Progenitor cell of endocrine pancreas (in vitro differentiated cells): ENCODE results near the gene LPP. TPM values are rescaled to one million over a fixed set of nuclear protein-coding genes. Genes with fewer than 3 reads are reported as not detected.

Experiments
- DNase-seq: peaks from one replicate; pipeline ENCODE4 v3.0.0; 2021; ENCODE audit warnings: low spot score; ENCODE audit not compliant: unreplicated experiment
- H3K27ac Mint-ChIP-seq: 2 replicates; pipeline ENCODE4 v1.8.0; 2021; ENCODE audit warnings: mild to moderate bottlenecking, moderate library complexity, mixed read lengths
- H3K27me3 Mint-ChIP-seq: 2 replicates; pipeline ENCODE4 v1.8.0; 2021; ENCODE audit warnings: mixed read lengths
- H3K36me3 Mint-ChIP-seq: 2 replicates; pipeline ENCODE4 v1.8.0; 2022; ENCODE audit warnings: mixed read lengths; ENCODE audit not compliant: insufficient read depth
- H3K4me1 Mint-ChIP-seq: 2 replicates; pipeline ENCODE4 v1.8.0; 2021; ENCODE audit warnings: low read depth, mixed read lengths
- H3K4me3 Mint-ChIP-seq: 2 replicates; pipeline ENCODE4 v1.8.0; 2021; ENCODE audit warnings: low read depth, mild to moderate bottlenecking, moderate library complexity, mixed read lengths
- H3K9me3 Mint-ChIP-seq: 2 replicates; pipeline ENCODE4 v1.8.0; 2021; ENCODE audit warnings: low read depth, mixed read lengths
- total RNA-seq: library from RNA; stranded (reverse); gene quantifications from 2 replicates; pipeline ENCODE4 v1.2.1, GENCODE V29; 2021
- TF ChIP-seq, protein P1 (sequence below): fragments of 200-600 bp; sonication (generic); IDR thresholded peaks from one replicate; pipeline ENCODE4 v1.5.0; 2021; ENCODE audit warnings: antibody characterized with exemption, mild to moderate bottlenecking; ENCODE audit not compliant: unreplicated experiment

Gene LPP
- total RNA-seq, 1 donor from 2014 or later = 131 TPM

DNA sequence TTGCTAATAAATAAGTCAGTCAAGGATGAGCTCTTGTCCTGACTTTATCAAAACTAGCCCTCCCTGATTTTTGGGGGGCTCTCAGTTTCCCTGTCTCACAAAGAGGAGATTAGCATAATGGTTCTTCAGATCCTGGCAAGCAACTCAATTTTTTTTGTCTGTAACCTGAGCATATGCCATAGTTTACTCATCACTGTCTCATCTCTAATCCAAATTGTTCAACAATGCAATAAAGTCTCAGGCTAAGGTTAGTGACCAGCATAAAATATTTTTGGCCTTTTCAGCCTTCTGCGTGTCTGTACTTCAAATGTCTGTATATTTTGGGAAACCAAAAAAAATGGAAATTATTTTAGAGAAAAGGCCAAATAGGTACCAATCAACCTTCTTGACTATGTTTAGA, 552.2 kb downstream of the LPP start:
- H3K4me1 Mint-ChIP-seq = peaks cover 8% of the 10 kb centered on the region
- H3K36me3 Mint-ChIP-seq = peaks cover 7% of the 10 kb centered on the region

DNA sequence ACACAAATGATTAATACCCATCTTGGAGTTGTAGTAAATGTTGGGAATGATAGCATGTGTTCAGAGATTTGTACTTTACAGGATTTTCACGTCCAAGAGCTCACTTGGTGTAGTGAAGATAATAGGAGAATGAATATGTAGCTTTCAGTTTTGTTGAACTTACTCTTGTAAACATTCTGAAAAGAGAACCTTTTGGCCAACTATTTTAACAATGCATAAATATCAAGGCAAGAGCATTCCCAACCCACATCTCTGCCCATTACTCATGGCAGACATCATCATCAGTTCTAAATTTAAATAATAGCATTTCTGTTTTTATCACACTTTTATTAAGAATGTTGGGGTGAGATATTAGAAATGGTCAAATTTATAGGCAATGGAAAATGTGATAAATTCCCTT, 552.6 kb downstream of the LPP start:
- Mint-ChIP-seq H3K36me3 (peaks cover 7% of the 10 kb centered on the region), H3K27ac (no peak overlapping the region), H3K4me1 (peaks cover 8% of the 10 kb centered on the region), H3K27me3 (no peaks in the 10 kb centered on the region), H3K9me3 (no peaks in the 10 kb centered on the region), H3K4me3 (no peak overlapping the region)
- no peak for DNase-seq
- TF ChIP-seq, protein P1, sequence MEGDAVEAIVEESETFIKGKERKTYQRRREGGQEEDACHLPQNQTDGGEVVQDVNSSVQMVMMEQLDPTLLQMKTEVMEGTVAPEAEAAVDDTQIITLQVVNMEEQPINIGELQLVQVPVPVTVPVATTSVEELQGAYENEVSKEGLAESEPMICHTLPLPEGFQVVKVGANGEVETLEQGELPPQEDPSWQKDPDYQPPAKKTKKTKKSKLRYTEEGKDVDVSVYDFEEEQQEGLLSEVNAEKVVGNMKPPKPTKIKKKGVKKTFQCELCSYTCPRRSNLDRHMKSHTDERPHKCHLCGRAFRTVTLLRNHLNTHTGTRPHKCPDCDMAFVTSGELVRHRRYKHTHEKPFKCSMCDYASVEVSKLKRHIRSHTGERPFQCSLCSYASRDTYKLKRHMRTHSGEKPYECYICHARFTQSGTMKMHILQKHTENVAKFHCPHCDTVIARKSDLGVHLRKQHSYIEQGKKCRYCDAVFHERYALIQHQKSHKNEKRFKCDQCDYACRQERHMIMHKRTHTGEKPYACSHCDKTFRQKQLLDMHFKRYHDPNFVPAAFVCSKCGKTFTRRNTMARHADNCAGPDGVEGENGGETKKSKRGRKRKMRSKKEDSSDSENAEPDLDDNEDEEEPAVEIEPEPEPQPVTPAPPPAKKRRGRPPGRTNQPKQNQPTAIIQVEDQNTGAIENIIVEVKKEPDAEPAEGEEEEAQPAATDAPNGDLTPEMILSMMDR = no peak

More for the DNA sequence above, 552.2 kb downstream of the LPP start:
- H3K27me3 Mint-ChIP-seq = no peaks in the 10 kb centered on the region
- no peak overlapping the region for H3K4me3 Mint-ChIP-seq
- H3K27ac Mint-ChIP-seq = no peak overlapping the region
- DNase-seq = no peak
- TF ChIP-seq, protein P1 = no peak
- no peaks in the 10 kb centered on the region for H3K9me3 Mint-ChIP-seq

DNA sequence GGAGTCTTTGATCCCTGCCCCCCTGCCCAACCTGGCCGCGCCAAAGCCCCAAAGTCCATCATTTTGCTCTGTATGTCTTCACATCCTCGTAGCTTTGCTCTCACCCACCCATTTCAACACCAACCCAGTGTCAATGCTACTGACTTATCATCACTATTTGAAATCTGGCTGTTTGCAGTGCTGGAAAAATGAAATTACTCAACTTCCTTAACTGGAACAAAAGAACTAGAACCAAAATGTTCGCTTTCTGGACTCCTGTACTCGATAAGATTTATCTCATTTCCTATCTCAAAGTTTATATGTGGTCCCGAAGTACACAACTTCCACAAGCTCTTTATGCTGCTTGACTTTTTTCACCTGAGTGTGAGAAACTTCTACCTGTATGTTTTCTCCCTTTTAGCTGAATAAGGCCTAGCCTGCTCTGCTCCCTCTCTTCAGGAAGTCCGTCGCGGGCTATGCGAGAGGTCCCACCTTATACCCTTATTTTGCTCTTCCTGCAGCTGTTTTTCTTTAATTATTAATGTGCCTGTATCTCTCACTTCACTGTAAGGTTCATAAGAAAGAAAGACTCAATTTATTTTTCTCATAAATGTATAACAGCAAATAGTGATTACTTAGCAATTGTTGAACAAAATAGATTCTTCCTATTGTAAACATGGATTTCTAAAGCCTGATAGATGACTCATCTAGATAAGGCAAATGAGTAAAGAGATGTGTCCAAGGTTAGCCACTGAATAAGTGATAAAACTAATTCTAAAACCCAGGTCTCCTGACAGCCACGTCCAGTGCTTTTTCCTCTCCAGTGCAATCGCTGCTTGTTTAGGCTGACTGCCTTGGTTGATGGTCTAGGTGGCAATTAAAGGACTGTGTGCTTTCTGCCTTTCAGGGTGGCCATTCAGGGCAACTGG, 553.7 kb downstream of the LPP start:
- Mint-ChIP-seq H3K36me3 (peaks cover 6% of the 10 kb centered on the region), H3K27ac (no peak overlapping the region), H3K9me3 (no peaks in the 10 kb centered on the region), H3K27me3 (no peaks in the 10 kb centered on the region), H3K4me1 (peaks cover 8% of the 10 kb centered on the region), H3K4me3 (no peak overlapping the region)
- TF ChIP-seq, protein P1 = no peak
- no peak for DNase-seq

DNA sequence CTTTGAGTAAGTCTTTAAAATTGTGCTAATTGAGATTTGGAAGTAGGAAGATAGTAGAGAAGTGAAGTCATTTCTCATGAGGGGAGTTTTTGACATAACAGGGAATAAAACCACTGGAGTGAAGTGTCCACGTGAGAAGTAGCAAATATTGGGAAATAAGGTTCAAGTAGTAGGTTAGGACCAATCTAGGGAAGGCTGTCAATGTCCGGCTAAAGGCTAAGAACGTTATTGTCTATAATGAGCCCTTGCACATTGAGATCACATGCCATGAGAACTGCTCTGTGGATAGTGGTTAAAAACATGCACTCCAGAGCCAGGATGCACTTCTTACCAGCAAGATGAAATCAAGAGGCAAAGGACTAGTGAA, 557.9 kb downstream of the LPP start:
- Mint-ChIP-seq H3K36me3 (peaks cover 3% of the 10 kb centered on the region), H3K4me3 (no peak overlapping the region), H3K27ac (no peak overlapping the region), H3K27me3 (no peaks in the 10 kb centered on the region), H3K9me3 (no peaks in the 10 kb centered on the region), H3K4me1 (peaks cover 8% of the 10 kb centered on the region)
- TF ChIP-seq, protein P1 = no peak
- no peak for DNase-seq

DNA sequence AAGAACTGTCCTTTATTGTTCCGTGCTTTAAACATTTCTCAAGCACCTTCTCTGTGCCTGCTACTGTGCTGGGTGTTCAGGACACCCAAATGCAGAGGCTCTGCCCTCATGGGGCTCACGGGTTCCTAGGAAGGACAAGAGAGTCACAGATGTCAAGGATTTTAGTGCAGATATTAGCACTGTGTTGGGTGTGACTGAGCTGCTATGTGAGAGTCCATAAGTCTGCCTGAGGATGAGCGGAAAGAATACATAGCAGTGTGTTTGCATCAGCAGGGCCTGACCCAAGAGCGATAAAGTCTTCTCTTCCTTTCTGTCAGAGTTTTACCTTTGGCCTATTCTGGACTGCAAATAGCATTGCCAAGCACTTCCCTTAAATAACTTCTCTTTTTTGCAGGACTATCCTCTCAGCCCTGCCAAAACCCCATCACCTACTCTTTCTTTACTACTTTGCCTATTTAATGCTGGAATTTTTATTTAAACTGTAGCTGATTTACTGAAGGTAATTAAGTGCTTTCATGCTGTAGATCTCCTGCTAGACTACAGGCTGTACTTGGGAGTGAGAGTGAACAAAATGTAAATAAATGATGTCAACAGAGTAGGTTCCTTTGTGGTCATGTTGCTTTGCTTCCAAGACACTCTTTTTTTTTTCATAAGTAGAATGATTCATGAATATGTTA, 558.4 kb downstream of the LPP start:
- peaks cover 3% of the 10 kb centered on the region for H3K36me3 Mint-ChIP-seq
- no peak overlapping the region for H3K27ac Mint-ChIP-seq
- no peaks in the 10 kb centered on the region for H3K27me3 Mint-ChIP-seq
- no peaks in the 10 kb centered on the region for H3K9me3 Mint-ChIP-seq
- no peak for DNase-seq
- TF ChIP-seq, protein P1 = no peak
- no peak overlapping the region for H3K4me3 Mint-ChIP-seq
- H3K4me1 Mint-ChIP-seq = peaks cover 8% of the 10 kb centered on the region
